WTC11 (cell line): ENCODE results near the gene EIF2B5. TPM values are rescaled to one million over a fixed set of nuclear protein-coding genes. Genes with fewer than 3 reads are reported as not detected.
A peak's percentile ranks its signal among the peaks of the same experiment; 100 is the strongest.

Experiments
- ATAC-seq: fragments of 200-7000 bp; cut with Tn5 transposase; 2 replicates; pipeline ENCODE4 v1.10.0; 2021; ENCODE audit warnings: mild to moderate bottlenecking, moderate library complexity
- CTCF ChIA-PET: fragments of 300-600 bp; sonication (Branson Sonifier 250); formaldehyde crosslinking; loops from one replicate; lab custom pipeline; 2021; ENCODE audit warnings: antibody characterized with exemption; lab: Charles Lee
- POLR2A ChIA-PET: fragments of 350-600 bp; sonication (Branson Sonifier 250); formaldehyde crosslinking; loops from one replicate; lab custom pipeline; 2021; ENCODE audit warnings: antibody characterized with exemption; lab: Charles Lee
- DNase-seq: peaks from one replicate; pipeline ENCODE4 v3.0.0; 2021; ENCODE audit warnings: low spot score
- H3K27ac Mint-ChIP-seq: 2 replicates; pipeline ENCODE4 v1.8.0; 2021; ENCODE audit warnings: mixed read lengths
- H3K27me3 Mint-ChIP-seq: 2 replicates; pipeline ENCODE4 v1.8.0; 2021; ENCODE audit warnings: low read depth, mild to moderate bottlenecking, moderate library complexity, mixed read lengths
- H3K36me3 Mint-ChIP-seq: 2 replicates; pipeline ENCODE4 v1.8.0; 2021; ENCODE audit warnings: mixed read lengths
- H3K4me1 Mint-ChIP-seq: 2 replicates; pipeline ENCODE4 v1.8.0; 2022; ENCODE audit warnings: mixed read lengths
- H3K4me3 Mint-ChIP-seq: 2 replicates; pipeline ENCODE4 v1.8.0; 2021; ENCODE audit warnings: mild to moderate bottlenecking, moderate library complexity, mixed read lengths
- H3K9me3 Mint-ChIP-seq: 2 replicates; pipeline ENCODE4 v1.8.0; 2021; ENCODE audit warnings: mixed read lengths
- ATF6 ChIP-seq: sonication (generic); formaldehyde crosslinking; IDR thresholded peaks from 2 replicates; pipeline ENCODE4 v1.8.1; 2023; ENCODE audit warnings: mild to moderate bottlenecking, missing genetic modification reagents
- E2F4 ChIP-seq: sonication (generic); formaldehyde crosslinking; IDR thresholded peaks from 2 replicates; pipeline ENCODE4 v1.8.1; 2022; ENCODE audit warnings: low read depth, mild to moderate bottlenecking, moderate library complexity, missing genetic modification reagents, borderline replicate concordance
- E2F5 ChIP-seq: sonication (generic); formaldehyde crosslinking; IDR thresholded peaks from 2 replicates; pipeline ENCODE4 v1.8.1; 2022; ENCODE audit warnings: mild to moderate bottlenecking, moderate library complexity, missing genetic modification reagents
- ELF4 ChIP-seq: sonication (generic); formaldehyde crosslinking; IDR thresholded peaks from 2 replicates; pipeline ENCODE4 v1.8.1; 2022; ENCODE audit warnings: low read depth, mild to moderate bottlenecking, moderate library complexity, missing genetic modification reagents
- GTF2I ChIP-seq: fragments of 250-450 bp; sonication (Bioruptor Pico); conservative IDR thresholded peaks from 2 replicates; pipeline ENCODE4 v1.4.0; 2021; ENCODE audit warnings: mild to moderate bottlenecking
- JAZF1 ChIP-seq: fragments of 250-450 bp; sonication (Bioruptor Pico); IDR thresholded peaks from 2 replicates; pipeline ENCODE4 v1.9.0; 2021; ENCODE audit warnings: moderate library complexity, mild to moderate bottlenecking, inconsistent platforms
- MXD4 ChIP-seq: fragments of 250-450 bp; sonication (Bioruptor Pico); IDR thresholded peaks from 2 replicates; pipeline ENCODE4 v1.8.0; 2021; ENCODE audit warnings: mild to moderate bottlenecking, moderate library complexity, borderline replicate concordance
- OVOL2 ChIP-seq: fragments of 250-450 bp; sonication (Bioruptor Pico); IDR thresholded peaks from 2 replicates; pipeline ENCODE4 v1.9.0; 2021; ENCODE audit warnings: mild to moderate bottlenecking, borderline replicate concordance
- RORB ChIP-seq: fragments of 250-450 bp; sonication (Bioruptor Pico); IDR thresholded peaks from 2 replicates; pipeline ENCODE4 v1.9.0; 2021; ENCODE audit warnings: mild to moderate bottlenecking
- TEAD1 ChIP-seq: sonication (generic); formaldehyde crosslinking; IDR thresholded peaks from 2 replicates; pipeline ENCODE4 v1.8.0; 2022; ENCODE audit warnings: mild to moderate bottlenecking, missing genetic modification reagents
- ZBTB21 ChIP-seq: sonication (generic); formaldehyde crosslinking; IDR thresholded peaks from 2 replicates; pipeline ENCODE4 v1.8.1; 2023; ENCODE audit warnings: mild to moderate bottlenecking, missing genetic modification reagents, borderline replicate concordance
- ZNF232 ChIP-seq: sonication (generic); formaldehyde crosslinking; IDR thresholded peaks from 2 replicates; pipeline ENCODE4 v1.8.0; 2022; ENCODE audit warnings: mild to moderate bottlenecking, missing genetic modification reagents
- ZNF416 ChIP-seq: fragments of 250-450 bp; sonication (Bioruptor Pico); IDR thresholded peaks from 2 replicates; pipeline ENCODE4 v1.9.0; 2021; ENCODE audit warnings: mild to moderate bottlenecking, inconsistent platforms
- total RNA-seq: library from RNA; stranded (reverse); gene quantifications from 3 replicates; pipeline ENCODE4 v1.2.3, GENCODE V29; 2021
- TF ChIP-seq, protein P1 (sequence below): fragments of 200-600 bp; IDR thresholded peaks from 2 replicates; pipeline ENCODE4 v1.8.0; 2022; ENCODE audit warnings: antibody characterized with exemption
- TF ChIP-seq, protein P2 (sequence below): fragments of 250-450 bp; sonication (Bioruptor Pico); IDR thresholded peaks from 2 replicates; pipeline ENCODE4 v1.9.0; 2021; ENCODE audit warnings: mild to moderate bottlenecking, borderline replicate concordance
- TF ChIP-seq, protein P3 (sequence below): sonication (generic); formaldehyde crosslinking; IDR thresholded peaks from 2 replicates; pipeline ENCODE4 v1.8.1; 2023; ENCODE audit warnings: mild to moderate bottlenecking, missing genetic modification reagents
- TF ChIP-seq, protein P4 (sequence below): sonication (generic); formaldehyde crosslinking; conservative IDR thresholded peaks from 2 replicates; pipeline ENCODE4 v1.8.1; 2022; ENCODE audit warnings: mild to moderate bottlenecking, missing genetic modification reagents

EIF2B5 gene
- total RNA-seq, 1 experiment from 2014 or later, result 42.3 TPM

- DNase-seq (no peak), ATAC-seq (no peak)
- TF ChIP-seq, protein P1, sequence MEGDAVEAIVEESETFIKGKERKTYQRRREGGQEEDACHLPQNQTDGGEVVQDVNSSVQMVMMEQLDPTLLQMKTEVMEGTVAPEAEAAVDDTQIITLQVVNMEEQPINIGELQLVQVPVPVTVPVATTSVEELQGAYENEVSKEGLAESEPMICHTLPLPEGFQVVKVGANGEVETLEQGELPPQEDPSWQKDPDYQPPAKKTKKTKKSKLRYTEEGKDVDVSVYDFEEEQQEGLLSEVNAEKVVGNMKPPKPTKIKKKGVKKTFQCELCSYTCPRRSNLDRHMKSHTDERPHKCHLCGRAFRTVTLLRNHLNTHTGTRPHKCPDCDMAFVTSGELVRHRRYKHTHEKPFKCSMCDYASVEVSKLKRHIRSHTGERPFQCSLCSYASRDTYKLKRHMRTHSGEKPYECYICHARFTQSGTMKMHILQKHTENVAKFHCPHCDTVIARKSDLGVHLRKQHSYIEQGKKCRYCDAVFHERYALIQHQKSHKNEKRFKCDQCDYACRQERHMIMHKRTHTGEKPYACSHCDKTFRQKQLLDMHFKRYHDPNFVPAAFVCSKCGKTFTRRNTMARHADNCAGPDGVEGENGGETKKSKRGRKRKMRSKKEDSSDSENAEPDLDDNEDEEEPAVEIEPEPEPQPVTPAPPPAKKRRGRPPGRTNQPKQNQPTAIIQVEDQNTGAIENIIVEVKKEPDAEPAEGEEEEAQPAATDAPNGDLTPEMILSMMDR, result no peak
- TF ChIP-seq E2F5 (CRISPR knock-in tag) (no peak), ATF6 (CRISPR knock-in tag) (no peak), E2F4 (CRISPR knock-in tag) (no peak), ZNF416 (CRISPR knock-in tag) (no peak), OVOL2 (CRISPR knock-in tag) (no peak), ELF4 (no peak), TEAD1 (CRISPR knock-in tag) (no peak), GTF2I (CRISPR knock-in tag) (no peak), ZNF232 (CRISPR knock-in tag) (no peak), JAZF1 (no peak), MXD4 (no peak), ZBTB21 (CRISPR knock-in tag) (no peak), RORB (CRISPR knock-in tag) (no peak)
- TF ChIP-seq, protein P2, sequence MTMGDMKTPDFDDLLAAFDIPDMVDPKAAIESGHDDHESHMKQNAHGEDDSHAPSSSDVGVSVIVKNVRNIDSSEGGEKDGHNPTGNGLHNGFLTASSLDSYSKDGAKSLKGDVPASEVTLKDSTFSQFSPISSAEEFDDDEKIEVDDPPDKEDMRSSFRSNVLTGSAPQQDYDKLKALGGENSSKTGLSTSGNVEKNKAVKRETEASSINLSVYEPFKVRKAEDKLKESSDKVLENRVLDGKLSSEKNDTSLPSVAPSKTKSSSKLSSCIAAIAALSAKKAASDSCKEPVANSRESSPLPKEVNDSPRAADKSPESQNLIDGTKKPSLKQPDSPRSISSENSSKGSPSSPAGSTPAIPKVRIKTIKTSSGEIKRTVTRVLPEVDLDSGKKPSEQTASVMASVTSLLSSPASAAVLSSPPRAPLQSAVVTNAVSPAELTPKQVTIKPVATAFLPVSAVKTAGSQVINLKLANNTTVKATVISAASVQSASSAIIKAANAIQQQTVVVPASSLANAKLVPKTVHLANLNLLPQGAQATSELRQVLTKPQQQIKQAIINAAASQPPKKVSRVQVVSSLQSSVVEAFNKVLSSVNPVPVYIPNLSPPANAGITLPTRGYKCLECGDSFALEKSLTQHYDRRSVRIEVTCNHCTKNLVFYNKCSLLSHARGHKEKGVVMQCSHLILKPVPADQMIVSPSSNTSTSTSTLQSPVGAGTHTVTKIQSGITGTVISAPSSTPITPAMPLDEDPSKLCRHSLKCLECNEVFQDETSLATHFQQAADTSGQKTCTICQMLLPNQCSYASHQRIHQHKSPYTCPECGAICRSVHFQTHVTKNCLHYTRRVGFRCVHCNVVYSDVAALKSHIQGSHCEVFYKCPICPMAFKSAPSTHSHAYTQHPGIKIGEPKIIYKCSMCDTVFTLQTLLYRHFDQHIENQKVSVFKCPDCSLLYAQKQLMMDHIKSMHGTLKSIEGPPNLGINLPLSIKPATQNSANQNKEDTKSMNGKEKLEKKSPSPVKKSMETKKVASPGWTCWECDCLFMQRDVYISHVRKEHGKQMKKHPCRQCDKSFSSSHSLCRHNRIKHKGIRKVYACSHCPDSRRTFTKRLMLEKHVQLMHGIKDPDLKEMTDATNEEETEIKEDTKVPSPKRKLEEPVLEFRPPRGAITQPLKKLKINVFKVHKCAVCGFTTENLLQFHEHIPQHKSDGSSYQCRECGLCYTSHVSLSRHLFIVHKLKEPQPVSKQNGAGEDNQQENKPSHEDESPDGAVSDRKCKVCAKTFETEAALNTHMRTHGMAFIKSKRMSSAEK, result no peak
- TF ChIP-seq, protein P3, sequence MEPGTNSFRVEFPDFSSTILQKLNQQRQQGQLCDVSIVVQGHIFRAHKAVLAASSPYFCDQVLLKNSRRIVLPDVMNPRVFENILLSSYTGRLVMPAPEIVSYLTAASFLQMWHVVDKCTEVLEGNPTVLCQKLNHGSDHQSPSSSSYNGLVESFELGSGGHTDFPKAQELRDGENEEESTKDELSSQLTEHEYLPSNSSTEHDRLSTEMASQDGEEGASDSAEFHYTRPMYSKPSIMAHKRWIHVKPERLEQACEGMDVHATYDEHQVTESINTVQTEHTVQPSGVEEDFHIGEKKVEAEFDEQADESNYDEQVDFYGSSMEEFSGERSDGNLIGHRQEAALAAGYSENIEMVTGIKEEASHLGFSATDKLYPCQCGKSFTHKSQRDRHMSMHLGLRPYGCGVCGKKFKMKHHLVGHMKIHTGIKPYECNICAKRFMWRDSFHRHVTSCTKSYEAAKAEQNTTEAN (CRISPR knock-in tag), result no peak
- TF ChIP-seq, protein P4, sequence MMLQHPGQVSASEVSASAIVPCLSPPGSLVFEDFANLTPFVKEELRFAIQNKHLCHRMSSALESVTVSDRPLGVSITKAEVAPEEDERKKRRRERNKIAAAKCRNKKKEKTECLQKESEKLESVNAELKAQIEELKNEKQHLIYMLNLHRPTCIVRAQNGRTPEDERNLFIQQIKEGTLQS, result no peak
- ChIA-PET CTCF (interaction anchor here (0.6 to 2.1 kb wide), 7 partner anchors 10 to 144 kb away, joined by 3 to 11 read pairs (median 5); partner anchors contain the start of gene DVL3), POLR2A (no interaction called here)
- Mint-ChIP-seq H3K27me3 (no peaks in the 10 kb centered on the region), H3K9me3 (no peaks in the 10 kb centered on the region), H3K27ac (peak overlapping the region; percentile 38; the same call in 1 of the 2 replicates), H3K36me3 (peaks cover 30% of the 10 kb centered on the region), H3K4me1 (peaks cover 3% of the 10 kb centered on the region), H3K4me3 (no peak overlapping the region)
These were observed 10.7 kb downstream of the EIF2B5 start for GRCh38 chr3:184145751-184146270.
